ENCODE results near the gene SEMA4C.
A peak's percentile ranks its signal among the peaks of the same experiment; 100 is the strongest.

The SEMA4C gene

DNA sequence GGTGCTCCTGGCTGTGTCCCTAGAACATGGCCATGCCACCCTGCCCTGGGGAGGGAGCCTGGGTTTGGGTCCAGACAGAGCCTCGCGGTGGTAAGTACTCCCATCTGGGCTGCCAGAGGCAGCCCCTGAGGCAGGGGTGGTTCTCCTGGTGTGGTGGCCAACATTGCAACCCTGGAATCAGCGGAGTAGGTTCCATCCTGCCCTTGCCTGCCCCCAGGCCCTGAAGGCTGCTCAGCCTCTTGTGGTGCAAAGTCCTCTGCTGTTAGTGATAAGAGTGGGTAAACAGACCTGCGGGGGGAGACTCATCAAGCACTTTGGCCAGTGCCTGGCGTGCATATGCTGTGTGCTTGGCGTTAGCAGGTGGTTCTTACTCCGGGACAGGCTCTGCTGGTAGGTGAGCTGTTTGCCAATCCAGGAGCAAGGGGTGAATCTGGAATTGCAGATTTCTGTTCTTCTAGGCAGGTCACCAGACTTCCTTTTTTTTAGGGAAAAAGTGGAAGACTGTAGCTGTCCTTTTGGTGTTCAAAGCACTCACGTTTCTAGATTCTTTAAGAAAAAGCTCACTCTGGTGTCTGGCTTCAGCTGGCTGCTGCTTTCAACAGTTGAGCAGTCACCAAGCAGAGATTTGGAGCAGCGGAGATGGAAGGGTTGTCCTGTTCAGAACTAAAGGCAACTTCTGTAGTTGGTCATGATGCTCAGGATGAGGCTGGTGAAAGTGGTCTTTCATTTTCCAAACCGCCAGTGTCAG is 50.6 kb downstream of the SEMA4C start:
- DNase-seq: no peak

DNA sequence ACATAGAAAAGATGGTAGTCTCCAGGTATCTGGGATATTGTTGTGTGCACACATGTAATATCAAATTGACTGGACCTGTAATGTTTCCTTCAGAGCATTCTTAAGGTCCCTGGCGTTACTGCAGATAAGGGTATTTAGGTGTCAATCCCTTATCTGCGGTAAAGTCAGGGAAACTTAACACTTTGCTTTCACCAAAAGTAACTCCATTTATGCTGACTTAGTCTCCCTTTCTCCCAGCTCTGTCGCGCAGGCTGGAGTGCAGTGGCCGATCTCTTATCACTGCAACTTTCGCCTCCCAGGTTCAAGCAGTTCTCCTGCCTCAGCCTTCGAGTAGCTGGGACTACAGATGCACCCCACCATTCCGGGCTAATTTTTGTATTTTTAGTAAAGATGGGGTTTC is 52.0 kb downstream of the SEMA4C start:
- no peak for DNase-seq

DNA sequence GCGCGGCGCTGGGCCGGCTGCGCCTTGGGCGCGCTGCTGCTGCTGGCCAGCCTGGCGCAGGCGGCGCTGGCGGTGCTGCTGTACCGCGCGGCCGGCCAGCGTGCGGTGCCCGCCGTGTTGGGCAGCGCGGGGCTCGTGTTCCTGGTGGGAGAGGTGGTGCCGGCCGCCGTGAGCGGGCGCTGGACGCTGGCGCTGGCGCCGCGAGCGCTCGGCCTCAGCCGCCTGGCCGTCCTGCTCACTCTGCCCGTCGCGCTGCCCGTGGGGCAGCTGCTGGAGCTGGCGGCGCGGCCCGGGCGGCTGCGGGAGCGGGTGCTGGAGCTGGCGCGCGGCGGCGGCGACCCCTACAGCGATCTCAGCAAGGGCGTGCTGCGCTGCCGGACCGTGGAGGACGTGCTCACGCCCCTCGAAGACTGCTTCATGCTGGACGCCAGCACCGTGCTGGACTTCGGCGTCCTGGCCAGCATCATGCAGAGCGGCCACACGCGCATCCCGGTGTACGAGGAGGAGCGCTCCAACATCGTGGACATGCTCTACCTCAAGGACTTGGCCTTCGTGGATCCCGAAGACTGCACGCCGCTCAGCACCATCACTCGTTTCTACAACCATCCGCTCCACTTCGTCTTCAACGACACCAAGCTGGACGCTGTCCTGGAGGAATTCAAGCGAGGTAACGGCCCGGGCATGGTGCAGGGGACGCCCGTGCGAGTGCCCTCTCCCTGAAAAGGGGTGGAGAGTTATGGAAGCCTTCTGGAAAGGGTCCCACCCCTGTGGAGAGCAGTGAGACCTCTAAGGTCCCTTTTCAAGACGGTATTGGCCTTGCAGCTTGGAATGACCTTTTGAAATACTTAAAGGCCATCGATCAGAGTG is 52.8 kb downstream of the SEMA4C start:
- DNase-seq: no peak

DNA sequence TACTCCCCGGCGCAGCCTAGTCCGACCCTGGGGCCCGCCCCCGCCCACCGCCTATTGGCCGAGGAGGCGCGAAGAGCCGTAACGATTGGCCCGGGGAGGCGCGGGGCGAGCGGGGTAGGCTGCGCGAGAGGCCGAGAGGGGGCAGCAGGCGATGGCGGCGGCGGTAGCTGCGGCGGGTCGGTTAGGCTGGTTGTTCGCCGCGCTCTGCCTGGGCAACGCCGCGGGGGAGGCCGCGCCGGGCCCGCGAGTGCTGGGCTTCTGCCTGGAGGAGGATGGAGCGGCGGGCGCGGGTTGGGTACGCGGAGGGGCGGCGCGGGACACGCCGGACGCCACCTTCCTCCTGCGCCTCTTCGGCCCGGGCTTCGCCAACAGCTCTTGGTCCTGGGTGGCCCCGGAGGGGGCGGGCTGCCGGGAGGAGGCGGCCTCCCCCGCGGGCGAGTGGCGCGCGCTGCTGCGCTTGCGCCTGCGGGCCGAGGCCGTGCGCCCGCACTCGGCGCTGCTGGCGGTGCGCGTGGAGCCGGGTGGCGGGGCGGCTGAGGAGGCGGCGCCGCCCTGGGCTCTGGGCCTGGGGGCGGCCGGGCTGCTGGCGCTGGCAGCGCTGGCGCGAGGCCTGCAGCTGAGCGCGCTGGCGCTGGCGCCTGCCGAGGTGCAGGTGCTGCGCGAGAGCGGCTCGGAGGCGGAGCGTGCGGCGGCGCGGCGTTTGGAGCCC is 53.6 kb downstream of the SEMA4C start, which contains the start of gene CNNM3:
TSS of gene CNNM3 (plus strand) at position 142 of the 709 bp plus-strand sequence. CDS start at position 152, 10 bp downstream.
- DNase-seq: peak; percentile 97

DNA sequence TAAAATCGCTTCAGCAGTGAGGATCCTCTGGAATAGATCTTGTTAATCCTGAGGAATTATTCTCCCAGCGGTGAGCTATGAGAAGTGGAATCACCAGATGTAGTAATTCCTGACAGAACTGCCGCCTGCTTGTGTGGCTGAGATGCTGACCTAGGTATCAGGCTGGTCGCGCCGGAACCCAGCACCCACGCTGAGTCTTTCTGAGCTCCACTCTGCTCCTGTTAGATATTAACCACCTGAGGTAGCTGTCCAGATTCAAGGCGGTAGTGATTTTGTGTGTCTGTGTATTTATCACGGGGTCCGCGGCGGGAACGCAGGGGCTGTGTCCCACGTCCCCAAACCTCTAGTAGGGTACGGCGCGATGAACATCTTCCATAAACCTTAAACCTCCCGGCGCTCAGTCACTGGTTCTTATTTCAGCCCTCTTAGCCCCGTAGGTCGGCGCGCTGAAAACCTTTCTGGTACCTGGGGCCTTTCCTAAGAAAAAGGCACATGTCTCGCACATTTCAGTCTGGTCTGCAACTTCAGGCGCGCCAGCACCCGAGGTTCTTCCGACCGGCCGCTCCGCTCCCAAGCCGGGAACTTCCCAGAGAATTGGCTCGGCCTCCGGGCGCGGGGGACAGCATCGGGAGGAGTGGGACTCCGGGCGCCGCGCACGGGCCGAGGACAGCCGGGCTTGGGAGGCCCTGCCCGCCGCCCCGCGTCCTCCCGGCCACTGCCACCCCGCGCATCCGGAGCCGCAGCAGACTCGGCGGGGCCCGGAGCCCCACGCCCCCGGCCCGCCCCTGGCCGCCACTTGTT is 54.4 kb downstream of the SEMA4C start:
- DNase-seq: peak; percentile 3

DNA sequence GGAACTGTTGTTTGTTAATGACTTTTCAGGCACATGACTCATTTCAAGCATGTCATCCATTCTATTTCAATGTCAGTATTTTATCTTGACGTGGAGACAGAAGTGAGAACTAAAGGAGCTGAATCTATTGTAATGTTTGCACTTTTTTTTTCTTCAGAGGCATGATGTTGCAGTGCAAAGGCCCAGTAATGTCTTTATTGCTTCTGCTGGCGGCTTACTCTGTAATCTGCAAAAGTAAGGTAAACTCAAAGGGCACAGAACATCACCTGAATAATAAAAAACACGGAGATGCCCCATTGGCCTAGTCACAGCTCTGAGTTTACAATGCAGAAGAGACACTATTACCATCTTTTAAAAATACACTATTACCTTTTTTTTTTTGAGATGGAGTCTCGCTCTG is 56.2 kb downstream of the SEMA4C start:
- DNase-seq: no peak

DNA sequence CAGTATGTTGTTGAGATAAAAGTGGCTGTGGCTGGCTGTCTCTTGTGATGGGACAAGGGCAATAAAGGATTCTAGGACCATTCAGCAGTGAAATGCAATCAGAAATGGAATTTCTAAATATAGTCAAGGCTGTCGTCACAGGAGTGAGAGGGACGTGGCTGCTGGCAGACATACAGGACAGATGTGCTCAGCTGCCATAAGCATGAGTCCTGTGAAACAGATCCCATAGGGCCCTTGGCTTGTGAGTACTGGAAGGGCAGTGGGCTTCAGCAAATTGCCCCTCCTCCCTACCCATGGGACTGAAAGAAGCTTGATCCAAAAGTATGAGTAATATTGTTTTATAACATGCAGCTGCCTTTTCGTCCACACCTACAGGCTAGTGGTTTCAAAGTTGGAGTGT is 58.0 kb downstream of the SEMA4C start:
- no peak for DNase-seq

DNA sequence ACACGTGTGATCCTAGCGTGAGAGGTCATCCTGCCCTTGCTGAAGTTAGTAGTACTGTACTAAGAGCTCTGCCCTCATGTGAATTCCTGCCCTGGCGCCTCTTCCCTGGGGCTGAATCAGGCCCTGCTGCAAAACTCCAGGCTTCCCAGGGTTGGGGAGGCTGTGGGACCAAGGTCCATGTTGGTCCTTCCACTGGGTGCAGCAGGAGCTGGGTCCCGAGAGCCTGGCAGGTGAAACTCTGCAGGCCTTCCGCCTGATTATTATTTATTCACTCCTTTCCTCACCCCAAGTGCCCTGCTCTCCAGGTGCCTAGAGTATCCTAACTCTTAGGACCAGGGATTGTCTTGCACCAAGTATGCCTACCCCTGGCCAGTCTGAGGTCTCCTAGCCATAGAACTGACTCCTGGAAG is 59.1 kb downstream of the SEMA4C start:
- DNase-seq: no peak

DNA sequence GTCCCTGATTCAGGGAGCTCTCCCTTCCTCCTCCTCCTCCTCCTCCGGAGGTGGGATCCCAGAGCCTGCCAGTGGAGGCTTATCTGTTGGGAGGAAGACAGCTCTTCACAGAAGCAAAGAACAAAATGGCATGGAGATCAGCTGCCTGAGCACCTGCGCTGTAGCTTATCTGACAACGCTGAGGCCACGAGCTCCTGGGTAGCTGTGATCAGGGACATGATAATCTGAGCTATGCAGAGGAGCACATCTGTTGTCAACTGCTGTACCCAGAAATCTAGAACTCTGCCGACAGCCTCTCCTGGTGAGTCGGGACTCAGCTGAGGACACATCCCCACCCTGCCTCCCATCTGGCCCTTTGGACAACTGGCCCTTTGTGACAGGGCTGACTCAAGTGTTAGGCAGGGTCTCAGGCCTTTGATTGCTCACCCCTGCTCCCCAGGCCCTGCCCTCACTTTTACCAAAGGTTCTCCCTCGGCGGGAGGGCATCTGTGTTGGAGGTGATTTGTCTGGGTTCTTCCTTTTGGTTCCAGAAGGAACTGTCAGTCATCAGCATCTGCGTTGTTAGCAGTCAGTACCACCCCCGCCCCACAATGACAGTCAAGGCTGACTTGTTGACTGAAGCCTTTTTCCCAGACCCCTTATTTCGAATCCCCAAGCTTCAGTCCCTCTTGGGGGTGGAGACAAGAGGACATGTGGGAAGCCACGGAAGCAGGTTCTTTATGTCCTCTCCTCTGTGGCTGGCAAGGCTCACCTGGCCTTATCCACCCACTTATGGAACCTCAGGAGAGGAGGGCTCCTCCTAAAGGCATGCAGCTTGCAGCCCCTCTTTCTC is 59.7 kb downstream of the SEMA4C start:
- DNase-seq: no peak
